SK-N-MC (cell line): ENCODE data around the gene ANAPC2.

ENCODE experiments used
- DNase-seq: peaks from one replicate; pipeline ENCODE4 v3.0.0-alpha.2; 2011; ENCODE audit warnings: low read depth, low spot score
- H3K27ac ChIP-seq: fragments of 200-600 bp; sonication (generic); 2 replicates; pipeline ENCODE4 v1.5.1; 2016; ENCODE audit warnings: mixed run types
- H3K36me3 ChIP-seq: fragments of 200-600 bp; sonication (generic); 2 replicates; pipeline ENCODE4 v1.6.1; 2017; ENCODE audit warnings: antibody characterized with exemption, low read length, mixed read lengths; ENCODE audit not compliant: insufficient read depth
- H3K4me3 ChIP-seq: fragments of 200-600 bp; sonication (generic); 2 replicates; pipeline ENCODE4 v1.5.1; 2016
- H3K9ac ChIP-seq: fragments of 200-600 bp; sonication (generic); 2 replicates; pipeline ENCODE4 v1.8.0; 2017; ENCODE audit warnings: mixed run types, mixed read lengths; ENCODE audit not compliant: insufficient read length
- H3K9me3 ChIP-seq: fragments of 200-600 bp; sonication (generic); 2 replicates; pipeline ENCODE4 v1.6.1; 2017; ENCODE audit warnings: low read depth, mild to moderate bottlenecking, antibody characterized with exemption, low read length, moderate library complexity, mixed read lengths
- EZH2 ChIP-seq: fragments of 200-600 bp; sonication (generic); IDR thresholded peaks from one replicate; pipeline ENCODE4 v1.6.1; 2017; ENCODE audit warnings: antibody characterized with exemption
- FOXP2 ChIP-seq: optimal IDR thresholded peaks from 2 replicates; pipeline ENCODE3; 2011; ENCODE audit warnings: mild to moderate bottlenecking, moderate library complexity; ENCODE audit not compliant: insufficient read depth; ENCODE audit errors: extremely low read length, control extremely low read depth
- POLR2AphosphoS5 ChIP-seq: IDR thresholded peaks from 2 replicates; pipeline ENCODE4 v1.6.1; 2012; ENCODE audit warnings: mild to moderate bottlenecking, low read depth, low read length, borderline replicate concordance

The ANAPC2 gene

GRCh38 chr9:137211532-137211931, 23.2 kb upstream of the ANAPC2 start:
- H3K4me3 ChIP-seq = no peak overlapping the region
- H3K9ac ChIP-seq = no peak overlapping the region
- no peaks in the 10 kb centered on the region for H3K9me3 ChIP-seq
- H3K27ac ChIP-seq = no peak overlapping the region
- no peaks in the 10 kb centered on the region for H3K36me3 ChIP-seq
- no peak for TF ChIP-seq EZH2
- TF ChIP-seq POLR2AphosphoS5 = 0 out of 2 replicates have a peak, but pooled peaks have one; percentile 9
- no peak for DNase-seq

- no peaks in the 10 kb centered on the region for H3K36me3 ChIP-seq
- no peak overlapping the region for H3K27ac ChIP-seq
- H3K4me3 ChIP-seq = peak overlapping the region; percentile 92
- TF ChIP-seq POLR2AphosphoS5 = no peak
- no peak for TF ChIP-seq FOXP2
- no peak for TF ChIP-seq EZH2
- no peaks in the 10 kb centered on the region for H3K9me3 ChIP-seq
- peak overlapping the region; percentile 90 for H3K9ac ChIP-seq
- DNase-seq = no peak
Observed at GRCh38 chr9:137206602-137207001, 18.2 kb upstream of the ANAPC2 start.

- Histone ChIP-seq H3K4me3 (peak within 1 kb of the TSS; percentile 92), H3K27ac (peak within 1 kb of the TSS; percentile 70; the same call in 1 of the 2 replicates), H3K9me3 (no peaks in the 10 kb centered on the region), H3K9ac (peak within 1 kb of the TSS; percentile 90), H3K36me3 (no peaks in the 10 kb centered on the region)
- DNase-seq = no peak
- TF ChIP-seq FOXP2 = no peak
- peak; percentile 91 for TF ChIP-seq POLR2AphosphoS5
Observed at GRCh38 chr9:137205126-137206069, 17.0 kb upstream of the ANAPC2 start, which contains the start of the genes NDOR1 and TMEM203. Gene NDOR1, plus strand, starts transcription at chr9:137205700. Its CDS starts 78 bp downstream, at chr9:137205778. Gene TMEM203, minus strand, starts transcription at chr9:137205648. Its CDS starts 234 bp downstream, at chr9:137205414.

GRCh38 chr9:137204731-137205125, 16.4 kb upstream of the ANAPC2 start:
- no peak for DNase-seq
- TF ChIP-seq POLR2AphosphoS5 (no peak), EZH2 (no peak), FOXP2 (no peak)
- peak overlapping the region; percentile 90 for H3K9ac ChIP-seq
- no peaks in the 10 kb centered on the region for H3K9me3 ChIP-seq
- no peak overlapping the region for H3K27ac ChIP-seq
- peak overlapping the region; percentile 92 for H3K4me3 ChIP-seq
- H3K36me3 ChIP-seq = no peaks in the 10 kb centered on the region

- Histone ChIP-seq H3K9me3 (no peaks in the 10 kb centered on the region), H3K36me3 (no peaks in the 10 kb centered on the region), H3K4me3 (no peak overlapping the region), H3K9ac (no peak overlapping the region), H3K27ac (no peak overlapping the region)
- no peak for DNase-seq
- TF ChIP-seq FOXP2 = no peak
Observed at GRCh38 chr9:137202966-137203365, 14.6 kb upstream of the ANAPC2 start.

- DNase-seq = no peak
- no peaks in the 10 kb centered on the region for H3K36me3 ChIP-seq
- H3K9me3 ChIP-seq = no peaks in the 10 kb centered on the region
- peak overlapping the region; percentile 74 for H3K9ac ChIP-seq
- TF ChIP-seq EZH2 (no peak), POLR2AphosphoS5 (no peak), FOXP2 (no peak)
- peak overlapping the region; percentile 88 for H3K4me3 ChIP-seq
- H3K27ac ChIP-seq = no peak overlapping the region
Observed at GRCh38 chr9:137201205-137201868, 13.0 kb upstream of the ANAPC2 start.

GRCh38 chr9:137200311-137201204, 12.2 kb upstream of the ANAPC2 start, which contains the start of gene TPRN:
Gene TPRN, minus strand, starts transcription at chr9:137200741. Its CDS starts 30 bp downstream, at chr9:137200711.
- H3K27ac ChIP-seq = no peak within 1 kb of the TSS
- TF ChIP-seq FOXP2 (no peak), POLR2AphosphoS5 (peak; percentile 91; the same call in 1 of the 2 replicates)
- H3K4me3 ChIP-seq = peak within 1 kb of the TSS; percentile 88

More at GRCh38 chr9:137200311-137201204, 12.2 kb upstream of the ANAPC2 start, which contains the start of gene TPRN:
- DNase-seq = peak; percentile 90
- Histone ChIP-seq H3K36me3 (no peaks in the 10 kb centered on the region), H3K9ac (peak within 1 kb of the TSS; percentile 74), H3K9me3 (no peaks in the 10 kb centered on the region)
